Esophagus squamous epithelium (tissue), 4 donors: ENCODE measurements around the gene UPK1B.

Experiments used
- CTCF ChIP-seq, 6 experiments: fragments of 450-650 bp in 4 of 6; fragments of 200-600 bp in 2 of 6; sonication (generic) in 2 of 6; IDR thresholded peaks; one replicate each; pipeline ENCODE4 v1.5.1; 2016 to 2019; ENCODE audit warnings: antibody characterized with exemption in 6 of 6, mild to moderate bottlenecking in 4 of 6, moderate library complexity in 4 of 6
- POLR2A ChIP-seq, 4 donors: fragments of 450-650 bp; IDR thresholded peaks; one replicate each; pipeline ENCODE4 v1.6.1; 2017; ENCODE audit warnings: antibody characterized with exemption in 4 of 4, mild to moderate bottlenecking in 4 of 4, moderate library complexity in 3 of 4

GRCh38 chr3:119229190-119229589 lies 55.8 kb downstream of the UPK1B start:
- TF ChIP-seq CTCF (IDR thresholded peaks at IDR 0.05) (no peak), POLR2A (IDR thresholded peaks at IDR 0.05) (no peak)
